Measurements from ENCODE around the gene FSTL4.

FSTL4 gene

GRCh38 chr5:133474851-133475590, 137.3 kb downstream of the FSTL4 start:
- no peak for TF ChIP-seq CTCF (IDR thresholded peaks at IDR 0.05)

GRCh38 chr5:133473291-133473690, 139.1 kb downstream of the FSTL4 start:
- no peak for TF ChIP-seq CTCF (IDR thresholded peaks at IDR 0.05)

GRCh38 chr5:133472829-133473228, 139.5 kb downstream of the FSTL4 start:
- TF ChIP-seq CTCF (IDR thresholded peaks at IDR 0.05) = no peak

GRCh38 chr5:133471699-133472098, 140.6 kb downstream of the FSTL4 start:
- no peak for TF ChIP-seq CTCF (IDR thresholded peaks at IDR 0.05)

- TF ChIP-seq CTCF (IDR thresholded peaks at IDR 0.05) = no peak
Measured at GRCh38 chr5:133470841-133471240, 141.5 kb downstream of the FSTL4 start.

- TF ChIP-seq CTCF (IDR thresholded peaks at IDR 0.05) = no peak
Measured at GRCh38 chr5:133469846-133470245, 142.5 kb downstream of the FSTL4 start.

GRCh38 chr5:133469252-133469651, 143.1 kb downstream of the FSTL4 start:
- TF ChIP-seq CTCF (IDR thresholded peaks at IDR 0.05) = no peak

GRCh38 chr5:133468596-133468995, 143.7 kb downstream of the FSTL4 start:
- TF ChIP-seq CTCF (IDR thresholded peaks at IDR 0.05) = no peak

Measured in LNCAP (cell line).